Fibroblast of lung (primary cell): ENCODE results near the gene RREB1. TPM values are rescaled to one million over a fixed set of nuclear protein-coding genes. Genes with fewer than 3 reads are reported as not detected.

Experiments
- DNase-seq, 2 donors: peaks; one replicate each; pipeline versions ENCODE4 v3.0.0 to v3.0.0-alpha.2; 2010; ENCODE audit warnings: low read depth in 2 of 2
- H2AFZ ChIP-seq: 2 replicates; pipeline ENCODE4 v1.5.1; 2012; ENCODE audit warnings: low read length, control low read depth, inconsistent platforms
- H3K27ac ChIP-seq: 2 replicates; pipeline ENCODE4 v1.5.1; 2011; ENCODE audit warnings: low read length, control low read depth; ENCODE audit not compliant: insufficient read depth
- H3K27me3 ChIP-seq: 2 replicates; pipeline ENCODE4 v1.5.1; 2011; ENCODE audit warnings: mild to moderate bottlenecking, low read length; ENCODE audit not compliant: control insufficient read depth, insufficient read depth
- H3K36me3 ChIP-seq: 2 replicates; pipeline ENCODE4 v1.5.1; 2011; ENCODE audit warnings: low read length; ENCODE audit not compliant: control insufficient read depth, insufficient read depth
- H3K4me1 ChIP-seq: 2 replicates; pipeline ENCODE4 v1.5.1; 2011; ENCODE audit warnings: low read length; ENCODE audit not compliant: control insufficient read depth, insufficient read depth; ENCODE audit errors: extremely low read depth
- H3K4me2 ChIP-seq: 2 replicates; pipeline ENCODE4 v1.5.1; 2011; ENCODE audit warnings: low read length, control low read depth; ENCODE audit not compliant: insufficient read depth; ENCODE audit errors: extremely low read depth
- H3K4me3 ChIP-seq, 4 experiments: fragments of 200-600 bp in 1 of 4; sonication (generic) in 1 of 4; replicated peaks in 1 of 4; 2 replicates each; pipeline ENCODE4 v1.5.1; 2011 to 2016; ENCODE audit warnings: low read length in 4 of 4, low read depth in 3 of 4, mild to moderate bottlenecking in 3 of 4, control low read depth in 2 of 4, inconsistent platforms in 1 of 4, mixed read lengths in 1 of 4; ENCODE audit not compliant: insufficient read depth in 1 of 4; ENCODE audit errors: control extremely low read depth in 1 of 4
- H3K79me2 ChIP-seq: 2 replicates; pipeline ENCODE4 v1.5.1; 2012; ENCODE audit warnings: mild to moderate bottlenecking, low read length, inconsistent platforms; ENCODE audit not compliant: control insufficient read depth, insufficient read depth
- H3K9ac ChIP-seq: 2 replicates; pipeline ENCODE4 v1.5.1; 2011; ENCODE audit warnings: mild to moderate bottlenecking, low read length, control low read depth; ENCODE audit not compliant: insufficient read depth
- H3K9me3 ChIP-seq: 2 replicates; pipeline ENCODE4 v1.5.1; 2012; ENCODE audit warnings: low read depth, low read length; ENCODE audit not compliant: control insufficient read depth, insufficient read depth
- H4K20me1 ChIP-seq: 2 replicates; pipeline ENCODE4 v1.5.1; 2011; ENCODE audit warnings: low read length; ENCODE audit not compliant: control insufficient read depth, insufficient read depth; ENCODE audit errors: extremely low read depth
- EZH2 ChIP-seq: IDR thresholded peaks from 2 replicates; pipeline ENCODE4 v1.5.1; 2012; ENCODE audit warnings: low read length, control low read depth, mild to moderate bottlenecking; ENCODE audit errors: missing control alignments
- polyA plus RNA-seq, 2 donors: library from polyadenylated mRNA; depleted of rRNA in 1 of 2; stranded (reverse) in 1 of 2; unstranded in 1 of 2; fragments of >200 nt; gene quantifications; 2 replicates each; pipeline ENCODE4 v1.2.1, GENCODE V29; 2011 to 2012; ENCODE audit warnings: missing spikeins in 1 of 2
- total RNA-seq: library from RNA; depleted of rRNA; stranded (reverse); fragments of >200 nt; gene quantifications from 2 replicates; pipeline ENCODE4 v1.2.1, GENCODE V29; 2014
- TF ChIP-seq, protein P1 (sequence below), 2 donors: IDR thresholded peaks in 1 of 2; conservative IDR thresholded peaks in 1 of 2; 1 replicate in 1 of 2; 2 replicates in 1 of 2; pipeline ENCODE4 v1.5.1; 2011 to 2012; ENCODE audit warnings: low read length in 2 of 2, control low read depth in 1 of 2, inconsistent platforms in 1 of 2, low read depth in 1 of 2, mild to moderate bottlenecking in 1 of 2

The RREB1 gene
- total and polyA plus RNA-seq, 2 donors (not counting 1 experiment from before 2014, with no cell fraction given): 2.4 to 18.8 TPM

DNA sequence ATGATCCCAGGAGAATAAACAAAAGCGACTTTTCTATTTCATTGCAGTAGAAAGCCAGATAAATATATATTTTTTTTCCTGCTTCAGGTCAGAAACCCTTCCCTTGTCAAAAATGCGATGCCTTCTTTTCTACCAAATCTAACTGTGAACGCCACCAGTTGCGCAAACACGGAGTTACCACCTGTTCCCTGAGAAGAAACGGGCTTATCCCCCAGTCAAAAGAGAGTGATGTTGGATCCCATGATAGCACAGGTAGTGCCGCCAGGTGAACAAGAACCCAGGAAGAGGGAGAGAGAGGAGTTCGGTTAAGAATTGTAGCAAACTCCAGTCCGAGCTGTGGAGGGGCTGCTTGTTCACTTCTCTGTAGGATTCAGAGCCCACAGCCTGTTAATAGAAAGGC lies 132.6 kb downstream of the RREB1 start:
- Histone ChIP-seq H3K4me1 (peaks cover 3% of the 10 kb centered on the region), H3K4me3 (no peak overlapping the region), H4K20me1 (no peaks in the 10 kb centered on the region), H3K9ac (no peak overlapping the region), H3K36me3 (peaks cover 9% of the 10 kb centered on the region), H3K27ac (no peak overlapping the region), H3K79me2 (peaks cover 10% of the 10 kb centered on the region), H3K9me3 (no peaks in the 10 kb centered on the region), H3K27me3 (no peaks in the 10 kb centered on the region), H2AFZ (no peak overlapping the region), H3K4me2 (no peak overlapping the region)
- TF ChIP-seq, protein P1, sequence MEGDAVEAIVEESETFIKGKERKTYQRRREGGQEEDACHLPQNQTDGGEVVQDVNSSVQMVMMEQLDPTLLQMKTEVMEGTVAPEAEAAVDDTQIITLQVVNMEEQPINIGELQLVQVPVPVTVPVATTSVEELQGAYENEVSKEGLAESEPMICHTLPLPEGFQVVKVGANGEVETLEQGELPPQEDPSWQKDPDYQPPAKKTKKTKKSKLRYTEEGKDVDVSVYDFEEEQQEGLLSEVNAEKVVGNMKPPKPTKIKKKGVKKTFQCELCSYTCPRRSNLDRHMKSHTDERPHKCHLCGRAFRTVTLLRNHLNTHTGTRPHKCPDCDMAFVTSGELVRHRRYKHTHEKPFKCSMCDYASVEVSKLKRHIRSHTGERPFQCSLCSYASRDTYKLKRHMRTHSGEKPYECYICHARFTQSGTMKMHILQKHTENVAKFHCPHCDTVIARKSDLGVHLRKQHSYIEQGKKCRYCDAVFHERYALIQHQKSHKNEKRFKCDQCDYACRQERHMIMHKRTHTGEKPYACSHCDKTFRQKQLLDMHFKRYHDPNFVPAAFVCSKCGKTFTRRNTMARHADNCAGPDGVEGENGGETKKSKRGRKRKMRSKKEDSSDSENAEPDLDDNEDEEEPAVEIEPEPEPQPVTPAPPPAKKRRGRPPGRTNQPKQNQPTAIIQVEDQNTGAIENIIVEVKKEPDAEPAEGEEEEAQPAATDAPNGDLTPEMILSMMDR (conservative IDR thresholded peaks at IDR 0.05 in 1 of 2, IDR thresholded peaks at IDR 0.05 in 1 of 2; ENCODE audit: low read depth in 1 of 2, low read length in 2 of 2): no peak
- no peak for TF ChIP-seq EZH2
- DNase-seq: no peak

DNA sequence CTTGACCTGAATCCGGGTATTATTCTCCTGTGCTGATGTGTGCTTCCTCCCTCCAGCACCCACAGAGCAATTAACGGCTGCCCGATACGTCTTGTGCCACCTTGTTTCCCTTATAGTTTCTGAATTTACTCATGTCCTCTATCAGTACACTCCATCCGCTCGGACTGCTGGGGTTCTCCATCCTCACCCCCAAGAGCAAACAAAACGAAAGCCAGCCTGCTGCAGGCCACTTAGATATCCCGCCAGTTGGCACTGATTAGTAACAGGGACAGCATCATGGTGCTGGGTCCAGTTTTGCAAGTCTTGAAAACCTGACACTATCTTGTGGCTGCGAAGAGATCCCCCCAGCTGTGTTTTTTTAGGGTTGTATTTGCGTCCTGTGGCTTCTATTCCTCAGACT lies 133.4 kb downstream of the RREB1 start:
- Histone ChIP-seq H2AFZ (no peak overlapping the region), H4K20me1 (no peaks in the 10 kb centered on the region), H3K36me3 (peaks cover 10% of the 10 kb centered on the region), H3K27ac (no peak overlapping the region), H3K9ac (no peak overlapping the region), H3K4me1 (peaks cover 3% of the 10 kb centered on the region), H3K79me2 (peaks cover 10% of the 10 kb centered on the region), H3K4me3 (no peak overlapping the region), H3K9me3 (no peaks in the 10 kb centered on the region), H3K27me3 (no peaks in the 10 kb centered on the region), H3K4me2 (no peak overlapping the region)
- TF ChIP-seq, protein P1 (conservative IDR thresholded peaks at IDR 0.05 in 1 of 2, IDR thresholded peaks at IDR 0.05 in 1 of 2; ENCODE audit: low read depth in 1 of 2, low read length in 2 of 2): no peak
- TF ChIP-seq EZH2: no peak
- no peak for DNase-seq

DNA sequence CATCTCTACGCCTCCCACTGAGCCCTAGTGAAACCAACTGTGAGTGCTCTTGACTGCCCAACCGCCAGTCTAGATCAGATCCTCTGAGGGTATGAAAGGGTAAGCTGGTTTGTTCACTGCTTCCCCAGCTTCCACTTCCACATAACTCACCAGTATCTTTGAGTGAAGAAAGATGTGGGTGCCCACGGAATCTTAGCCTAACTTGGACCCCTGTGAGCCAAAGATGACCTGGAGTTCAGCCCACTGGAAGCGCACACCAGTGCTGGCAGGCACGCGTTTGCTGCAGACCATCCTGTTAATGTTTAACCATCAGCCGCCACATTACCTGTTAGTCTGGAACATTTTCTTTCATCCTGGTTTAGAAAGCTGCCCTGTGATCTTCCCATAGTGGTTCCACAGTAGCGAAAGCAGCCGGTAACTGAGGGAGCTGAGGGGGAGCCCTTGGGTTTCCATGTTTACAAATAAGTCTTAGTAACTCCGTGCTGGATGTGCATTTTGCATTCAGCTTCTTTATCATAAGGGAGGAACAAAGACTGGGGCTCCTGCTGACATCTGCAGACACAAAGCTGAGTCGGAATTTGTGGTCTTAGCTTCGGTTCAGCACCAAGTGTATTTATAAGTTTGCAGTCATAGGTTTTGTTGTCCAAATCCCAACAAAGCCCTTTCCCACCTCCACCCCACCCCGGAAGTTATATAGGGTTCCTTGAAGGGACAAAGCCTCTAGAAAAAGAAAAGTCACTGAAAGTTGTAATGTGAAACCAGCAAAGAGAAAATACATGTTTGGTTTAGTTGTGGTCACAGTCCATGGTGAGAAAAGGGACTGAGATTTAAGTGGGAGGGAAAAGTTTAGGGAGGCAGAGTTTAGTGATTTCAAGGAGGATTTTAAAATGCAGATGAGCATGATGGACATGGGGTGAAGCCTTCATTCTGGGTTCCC lies 134.2 kb downstream of the RREB1 start:
- Histone ChIP-seq H2AFZ (no peak overlapping the region), H3K79me2 (peaks cover 10% of the 10 kb centered on the region), H3K9me3 (no peaks in the 10 kb centered on the region), H3K4me3 (no peak overlapping the region), H3K27me3 (no peaks in the 10 kb centered on the region), H4K20me1 (no peaks in the 10 kb centered on the region), H3K36me3 (peaks cover 16% of the 10 kb centered on the region), H3K9ac (no peak overlapping the region), H3K4me2 (no peak overlapping the region), H3K27ac (no peak overlapping the region), H3K4me1 (peaks cover 3% of the 10 kb centered on the region)
- DNase-seq: peak; percentile 40 to 48
- TF ChIP-seq, protein P1 (conservative IDR thresholded peaks at IDR 0.05 in 1 of 2, IDR thresholded peaks at IDR 0.05 in 1 of 2; ENCODE audit: low read depth in 1 of 2, low read length in 2 of 2): no peak
- no peak for TF ChIP-seq EZH2
